ENCODE data around the gene TTBK1.

The TTBK1 gene

GRCh38 chr6:43287717-43288679 lies 44.7 kb downstream of the TTBK1 start:
- H3K4me3 Mint-ChIP-seq, result no peak overlapping the region
- peaks cover 5% of the 10 kb centered on the region for H3K4me1 Mint-ChIP-seq
- no peaks in the 10 kb centered on the region for H3K36me3 Mint-ChIP-seq
- peaks cover 21% of the 10 kb centered on the region for H3K27me3 Mint-ChIP-seq
- ATAC-seq (ENCODE audit: low read depth) (no peak), DNase-seq (ENCODE audit: low spot score in 2 of 2) (no peak)
- H3K27ac Mint-ChIP-seq, result no peak overlapping the region
- H3K9me3 Mint-ChIP-seq, result no peaks in the 10 kb centered on the region

DNA sequence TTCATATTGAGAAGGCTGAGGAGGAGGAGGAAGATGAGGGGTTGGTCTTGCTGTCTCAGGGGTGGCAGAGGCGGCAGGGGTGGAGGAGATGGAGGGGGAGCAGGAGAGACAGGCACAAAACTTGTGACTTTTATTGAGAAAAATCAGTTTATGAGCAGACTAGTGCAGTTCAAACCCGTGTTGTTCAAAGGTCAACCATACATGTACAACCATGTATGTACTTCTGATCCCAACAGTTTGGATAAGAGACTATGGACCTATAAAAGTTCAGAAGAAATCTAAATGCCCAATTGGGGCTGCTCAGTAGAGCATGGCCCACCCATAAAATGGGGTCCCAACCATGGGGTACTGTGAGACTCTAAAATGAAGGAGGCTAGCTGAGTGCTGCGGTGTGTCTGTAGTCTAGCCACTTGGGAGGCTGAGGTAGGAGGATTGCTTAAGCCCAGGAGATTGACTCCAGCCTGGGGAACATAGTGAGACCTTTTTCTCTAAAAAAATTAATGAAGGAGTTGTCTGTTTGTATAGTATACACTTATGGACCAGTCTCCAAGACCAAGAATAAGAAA lies 47.1 kb downstream of the TTBK1 start:
- H3K27ac Mint-ChIP-seq, result no peak overlapping the region
- H3K27me3 Mint-ChIP-seq, result peaks cover 20% of the 10 kb centered on the region
- DNase-seq (ENCODE audit: low spot score in 2 of 2), result no peak
- H3K36me3 Mint-ChIP-seq, result no peaks in the 10 kb centered on the region
- H3K4me3 Mint-ChIP-seq, result no peak overlapping the region
- H3K4me1 Mint-ChIP-seq, result peaks cover 5% of the 10 kb centered on the region
- no peak for ATAC-seq (ENCODE audit: low read depth)
- H3K9me3 Mint-ChIP-seq, result no peaks in the 10 kb centered on the region

DNA sequence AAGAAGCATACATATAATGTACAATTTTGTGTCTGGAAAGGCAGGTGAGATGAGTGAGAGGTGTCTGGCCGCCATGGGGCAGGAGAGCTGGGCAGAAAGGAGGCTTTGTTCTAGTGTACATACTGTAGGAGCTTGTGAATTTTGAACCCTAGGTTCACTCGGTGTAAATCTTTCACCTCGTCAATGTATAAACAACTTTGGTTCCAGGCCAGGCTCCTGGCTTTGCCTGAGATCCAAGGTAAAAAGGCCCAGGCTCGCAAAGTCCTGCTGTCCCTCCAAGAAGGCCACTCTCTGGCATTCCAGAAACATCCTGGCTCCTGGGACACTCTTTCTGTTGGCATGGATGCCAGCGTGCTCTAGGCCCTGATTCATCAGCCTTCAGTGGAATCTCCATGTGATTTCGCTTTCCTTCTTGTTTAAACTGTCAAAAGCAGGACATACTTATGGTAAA lies 47.6 kb downstream of the TTBK1 start:
- H3K4me1 Mint-ChIP-seq, result peaks cover 2% of the 10 kb centered on the region
- no peak overlapping the region for H3K4me3 Mint-ChIP-seq
- H3K27ac Mint-ChIP-seq, result no peak overlapping the region
- no peaks in the 10 kb centered on the region for H3K36me3 Mint-ChIP-seq
- peaks cover 14% of the 10 kb centered on the region for H3K27me3 Mint-ChIP-seq
- H3K9me3 Mint-ChIP-seq, result no peaks in the 10 kb centered on the region
- no peak for ATAC-seq (ENCODE audit: low read depth)
- DNase-seq (ENCODE audit: low spot score in 2 of 2), result no peak

- Mint-ChIP-seq H3K9me3 (no peaks in the 10 kb centered on the region), H3K4me3 (no peak overlapping the region), H3K36me3 (no peaks in the 10 kb centered on the region), H3K27me3 (peaks cover 12% of the 10 kb centered on the region), H3K27ac (no peak overlapping the region), H3K4me1 (peaks cover 2% of the 10 kb centered on the region)
- no peak for ATAC-seq (ENCODE audit: low read depth)
- no peak for DNase-seq (ENCODE audit: low spot score in 2 of 2)
These were observed 48.4 kb downstream of the TTBK1 start for GRCh38 chr6:43291708-43292107.

DNA sequence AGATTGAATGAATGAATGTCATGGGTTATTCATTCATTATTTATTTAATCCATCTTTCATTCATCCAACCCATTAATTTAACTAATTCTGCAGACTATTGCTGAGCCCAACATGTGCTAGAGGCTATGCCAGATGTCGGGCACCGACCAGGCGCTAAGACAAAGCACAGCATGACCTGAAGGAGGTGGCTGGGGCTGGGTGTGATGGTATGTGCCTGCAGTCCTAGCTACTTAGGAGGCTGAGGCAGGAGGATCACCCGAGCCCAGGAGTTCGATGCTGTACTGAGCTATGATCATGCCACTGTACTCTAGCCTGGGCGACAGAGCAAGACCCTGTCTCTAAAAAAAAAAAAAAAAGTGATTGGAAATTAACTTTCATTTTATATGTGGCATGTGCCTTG lies 49.1 kb downstream of the TTBK1 start:
- H3K9me3 Mint-ChIP-seq, result no peaks in the 10 kb centered on the region
- no peak overlapping the region for H3K27ac Mint-ChIP-seq
- peaks cover 9% of the 10 kb centered on the region for H3K27me3 Mint-ChIP-seq
- no peak for ATAC-seq (ENCODE audit: low read depth)
- H3K4me1 Mint-ChIP-seq, result no peaks in the 10 kb centered on the region
- DNase-seq (ENCODE audit: low spot score in 2 of 2), result no peak
- H3K36me3 Mint-ChIP-seq, result no peaks in the 10 kb centered on the region
- H3K4me3 Mint-ChIP-seq, result no peak overlapping the region

GRCh38 chr6:43292763-43293318 lies 49.6 kb downstream of the TTBK1 start:
- DNase-seq (ENCODE audit: low spot score in 2 of 2), result no peak
- Mint-ChIP-seq H3K27ac (no peak overlapping the region), H3K27me3 (peaks cover 7% of the 10 kb centered on the region), H3K4me1 (no peaks in the 10 kb centered on the region), H3K36me3 (no peaks in the 10 kb centered on the region), H3K9me3 (no peaks in the 10 kb centered on the region), H3K4me3 (no peak overlapping the region)
- no peak for ATAC-seq (ENCODE audit: low read depth)

DNA sequence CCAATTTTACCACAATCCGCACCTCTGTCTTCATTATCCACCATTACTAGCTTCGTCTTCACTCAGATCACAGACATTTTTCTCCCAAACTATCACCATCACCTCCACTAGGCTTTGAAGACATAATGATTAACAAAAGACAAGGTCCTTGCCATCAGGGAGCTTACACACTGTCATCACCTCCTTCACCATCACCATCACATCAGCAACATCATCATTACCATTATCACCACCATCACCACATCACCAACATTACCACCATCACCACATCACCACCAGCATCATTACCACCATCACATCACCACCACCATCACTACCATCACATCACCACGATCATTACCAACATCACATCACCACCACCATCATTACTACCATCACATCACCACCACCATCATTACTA lies 50.4 kb downstream of the TTBK1 start:
- H3K4me1 Mint-ChIP-seq, result no peaks in the 10 kb centered on the region
- DNase-seq (ENCODE audit: low spot score in 2 of 2), result no peak
- H3K9me3 Mint-ChIP-seq, result no peaks in the 10 kb centered on the region
- H3K36me3 Mint-ChIP-seq, result no peaks in the 10 kb centered on the region
- H3K4me3 Mint-ChIP-seq, result no peak overlapping the region
- H3K27me3 Mint-ChIP-seq, result peaks cover 6% of the 10 kb centered on the region
- ATAC-seq (ENCODE audit: low read depth), result no peak
- no peak overlapping the region for H3K27ac Mint-ChIP-seq

- peaks cover 6% of the 10 kb centered on the region for H3K27me3 Mint-ChIP-seq
- ATAC-seq (ENCODE audit: low read depth), result no peak
- no peak overlapping the region for H3K27ac Mint-ChIP-seq
- no peaks in the 10 kb centered on the region for H3K9me3 Mint-ChIP-seq
- H3K4me3 Mint-ChIP-seq, result no peak overlapping the region
- no peaks in the 10 kb centered on the region for H3K36me3 Mint-ChIP-seq
- DNase-seq (ENCODE audit: low spot score in 2 of 2), result no peak
- H3K4me1 Mint-ChIP-seq, result no peaks in the 10 kb centered on the region
These were observed 51.3 kb downstream of the TTBK1 start for GRCh38 chr6:43294536-43294935.

DNA sequence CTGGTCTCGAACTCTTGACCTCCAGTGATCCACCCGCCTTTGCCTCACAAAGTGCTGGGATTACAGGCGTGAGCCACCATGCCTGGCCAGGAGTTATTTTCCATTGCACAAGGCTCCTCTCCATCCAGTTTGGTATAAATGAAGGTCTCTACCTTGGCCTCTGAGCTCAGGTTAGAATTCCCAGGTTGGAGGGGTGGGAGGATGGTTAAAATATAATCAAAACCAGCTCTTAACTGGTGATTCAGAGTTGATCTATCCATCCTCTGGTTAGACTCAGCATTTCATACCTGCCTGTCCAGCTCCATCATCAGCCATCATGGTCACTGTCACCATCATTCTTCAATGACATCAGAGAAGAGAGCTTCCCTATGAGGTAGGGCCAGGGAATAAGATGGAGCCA lies 52.2 kb downstream of the TTBK1 start:
- H3K27ac Mint-ChIP-seq, result no peak overlapping the region
- DNase-seq (ENCODE audit: low spot score in 2 of 2) (no peak), ATAC-seq (ENCODE audit: low read depth) (no peak)
- H3K36me3 Mint-ChIP-seq, result no peaks in the 10 kb centered on the region
- peaks cover 9% of the 10 kb centered on the region for H3K27me3 Mint-ChIP-seq
- no peaks in the 10 kb centered on the region for H3K9me3 Mint-ChIP-seq
- H3K4me3 Mint-ChIP-seq, result no peak overlapping the region
- H3K4me1 Mint-ChIP-seq, result peaks cover 4% of the 10 kb centered on the region

DNA sequence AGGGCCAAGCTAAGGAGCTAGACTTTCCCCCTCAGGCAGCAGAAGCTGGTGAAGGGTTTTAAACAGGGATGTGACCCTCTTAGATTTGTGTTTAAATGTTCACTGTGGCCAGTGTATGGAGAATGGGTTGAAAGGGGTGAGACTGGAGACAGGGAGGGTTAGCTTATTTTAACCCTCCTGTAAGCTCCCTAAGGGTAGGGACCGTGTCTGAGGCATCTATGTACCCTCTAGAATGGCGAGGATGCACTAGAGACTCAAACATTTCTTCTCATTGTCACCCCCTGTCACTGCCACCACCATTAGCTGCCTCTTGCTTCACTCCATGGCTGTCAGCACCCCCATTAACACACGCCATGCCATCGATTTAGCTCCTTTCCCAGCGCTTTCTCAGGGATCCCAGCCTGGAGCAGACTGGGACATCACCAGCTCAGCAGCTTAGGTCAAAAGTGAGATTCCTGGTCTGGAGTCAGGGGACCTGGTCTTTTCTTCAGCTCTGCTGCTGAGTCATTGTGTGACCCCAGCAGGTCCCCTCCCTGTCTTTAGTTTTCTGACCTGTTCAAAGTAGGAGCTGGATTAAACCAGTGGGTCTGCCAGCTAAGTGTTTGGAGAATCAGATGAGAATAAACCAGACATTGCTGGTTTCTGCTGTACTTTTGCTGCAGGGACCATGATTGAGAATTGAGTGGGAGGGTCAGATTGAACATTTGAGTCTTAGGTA lies 53.7 kb downstream of the TTBK1 start:
- H3K27me3 Mint-ChIP-seq, result peaks cover 10% of the 10 kb centered on the region
- no peak overlapping the region for H3K27ac Mint-ChIP-seq
- no peaks in the 10 kb centered on the region for H3K36me3 Mint-ChIP-seq
- peaks cover 4% of the 10 kb centered on the region for H3K4me1 Mint-ChIP-seq
- no peak for DNase-seq (ENCODE audit: low spot score in 2 of 2)
- no peak overlapping the region for H3K4me3 Mint-ChIP-seq
- no peaks in the 10 kb centered on the region for H3K9me3 Mint-ChIP-seq
- no peak for ATAC-seq (ENCODE audit: low read depth)

DNA sequence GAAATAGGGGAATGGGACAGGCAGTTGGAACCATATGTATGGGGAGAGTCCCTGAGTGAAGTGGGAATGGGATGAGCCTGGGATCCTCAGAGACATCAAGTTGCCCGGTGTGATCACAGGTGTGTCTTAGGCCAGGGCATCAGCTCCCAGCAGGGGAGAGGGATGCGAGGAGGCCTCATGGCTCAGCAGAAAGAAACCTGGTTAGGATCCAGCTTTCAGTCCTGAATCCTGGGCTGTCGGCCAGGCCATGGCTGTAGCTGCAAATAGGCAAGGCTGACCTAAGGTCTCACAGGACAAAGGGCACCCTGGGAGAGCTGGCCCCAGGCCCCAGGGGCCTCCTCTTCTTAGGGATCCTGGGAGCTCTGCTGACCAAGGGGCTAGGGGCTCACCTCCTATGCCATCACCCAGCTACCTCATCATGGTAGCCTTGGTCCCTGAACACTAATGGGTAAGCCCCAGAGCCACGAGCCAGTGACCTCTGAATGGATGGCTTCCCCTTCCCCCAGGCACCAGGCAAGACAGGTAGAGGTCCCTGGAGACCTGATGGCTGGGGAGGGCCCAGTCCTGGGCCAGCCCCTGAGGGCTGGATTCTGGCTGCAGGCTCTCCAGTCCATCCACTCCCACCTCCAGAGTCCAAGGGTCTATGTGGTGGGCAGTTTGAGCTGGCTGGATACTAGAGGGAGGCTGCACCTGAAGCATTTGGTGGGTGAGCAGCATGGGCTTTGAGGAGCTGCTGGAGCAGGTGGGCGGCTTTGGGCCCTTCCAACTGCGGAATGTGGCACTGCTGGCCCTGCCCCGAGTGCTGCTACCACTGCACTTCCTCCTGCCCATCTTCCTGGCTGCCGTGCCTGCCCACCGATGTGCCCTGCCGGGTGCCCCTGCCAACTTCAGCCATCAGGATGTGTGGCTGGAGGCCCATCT lies 54.6 kb downstream of the TTBK1 start, which contains the start of gene SLC22A7:
SLC22A7 (plus strand) TSS at position 617 of the 921 bp plus-strand sequence; CDS start at position 716, 99 bp downstream.
- peaks cover 8% of the 10 kb centered on the region for H3K27me3 Mint-ChIP-seq
- H3K4me3 Mint-ChIP-seq, result no peak within 1 kb of the TSS
- no peak within 1 kb of the TSS for H3K27ac Mint-ChIP-seq
- DNase-seq (ENCODE audit: low spot score in 2 of 2) (no peak), ATAC-seq (ENCODE audit: low read depth) (no peak)
- H3K4me1 Mint-ChIP-seq, result peaks cover 4% of the 10 kb centered on the region
- no peaks in the 10 kb centered on the region for H3K9me3 Mint-ChIP-seq
- H3K36me3 Mint-ChIP-seq, result no peaks in the 10 kb centered on the region

DNA sequence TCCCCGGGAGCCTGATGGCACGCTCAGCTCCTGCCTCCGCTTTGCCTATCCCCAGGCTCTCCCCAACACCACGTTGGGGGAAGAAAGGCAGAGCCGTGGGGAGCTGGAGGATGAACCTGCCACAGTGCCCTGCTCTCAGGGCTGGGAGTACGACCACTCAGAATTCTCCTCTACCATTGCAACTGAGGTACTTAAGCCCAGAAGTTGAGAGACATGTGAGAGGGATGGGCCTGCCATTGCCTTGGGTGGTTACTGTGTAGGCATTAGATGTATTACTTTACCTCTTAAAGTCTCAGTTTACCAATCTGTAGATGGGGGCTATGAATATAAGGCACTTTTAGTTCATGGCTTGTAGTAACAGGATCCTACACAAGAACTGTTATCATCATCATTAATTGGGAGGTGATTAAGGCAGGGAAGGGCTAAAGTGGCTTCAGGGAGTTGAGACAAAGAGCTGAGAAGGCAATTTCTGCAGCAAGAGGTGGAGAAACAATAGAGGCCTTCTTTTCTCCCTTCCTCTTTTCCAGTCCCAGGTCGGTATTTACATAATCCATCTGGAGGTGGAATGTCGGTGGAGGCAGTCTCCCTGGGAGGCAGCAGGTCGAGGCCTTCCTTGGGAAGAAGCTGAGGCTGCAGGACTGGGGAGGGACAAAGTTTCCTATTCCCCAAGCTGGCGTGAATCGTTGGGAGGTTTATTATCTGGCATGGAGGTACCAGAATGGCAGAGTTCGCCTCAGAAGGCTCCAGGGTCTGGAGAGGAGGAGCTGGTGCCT lies 55.5 kb downstream of the TTBK1 start:
- H3K9me3 Mint-ChIP-seq, result no peaks in the 10 kb centered on the region
- peaks cover 4% of the 10 kb centered on the region for H3K4me1 Mint-ChIP-seq
- DNase-seq (ENCODE audit: low spot score in 2 of 2) (no peak), ATAC-seq (ENCODE audit: low read depth) (no peak)
- H3K4me3 Mint-ChIP-seq, result no peak overlapping the region
- no peaks in the 10 kb centered on the region for H3K36me3 Mint-ChIP-seq
- no peak overlapping the region for H3K27ac Mint-ChIP-seq
- H3K27me3 Mint-ChIP-seq, result peaks cover 8% of the 10 kb centered on the region
